Stimulated activated CD4-positive, alpha-beta T cell treated with anti-CD3 and anti-CD28 coated beads, Interleukin-15, amount 100 ng/mL, for 48 hours (primary cell): ENCODE data around the gene ABLIM2.

Experiments used
- DNase-seq, 2 donors: peaks; one replicate each; pipeline ENCODE4 v3.0.0-alpha.2; 2020; ENCODE audit warnings: low read depth in 2 of 2

The ABLIM2 gene

GRCh38 chr4:8004066-8004465 lies 154.5 kb downstream of the ABLIM2 start:
- DNase-seq, result no peak

GRCh38 chr4:8002525-8003309 lies 155.9 kb downstream of the ABLIM2 start:
- no peak for DNase-seq

GRCh38 chr4:8001564-8002355 lies 156.9 kb downstream of the ABLIM2 start:
- DNase-seq, result no peak

- DNase-seq, result no peak
Observed at GRCh38 chr4:8000721-8001491, 157.7 kb downstream of the ABLIM2 start.

GRCh38 chr4:8000247-8000646 lies 158.4 kb downstream of the ABLIM2 start:
- DNase-seq, result no peak

- DNase-seq, result no peak
Observed at GRCh38 chr4:7999695-8000094, 158.9 kb downstream of the ABLIM2 start.

GRCh38 chr4:7999279-7999678 lies 159.3 kb downstream of the ABLIM2 start:
- DNase-seq, result no peak

- no peak for DNase-seq
Observed at GRCh38 chr4:7998447-7998846, 160.2 kb downstream of the ABLIM2 start.

- no peak for DNase-seq
Observed at GRCh38 chr4:7995866-7996265, 162.7 kb downstream of the ABLIM2 start.

GRCh38 chr4:7995135-7995534 lies 163.5 kb downstream of the ABLIM2 start:
- no peak for DNase-seq

GRCh38 chr4:7993671-7994070 lies 164.9 kb downstream of the ABLIM2 start:
- DNase-seq, result no peak

- DNase-seq, result no peak
Observed at GRCh38 chr4:7992846-7993245, 165.8 kb downstream of the ABLIM2 start.

- no peak for DNase-seq
Observed at GRCh38 chr4:7990807-7991459, 167.7 kb downstream of the ABLIM2 start.

GRCh38 chr4:7989654-7990053 lies 169.0 kb downstream of the ABLIM2 start:
- no peak for DNase-seq

- no peak for DNase-seq
Observed at GRCh38 chr4:7988437-7988836, 170.2 kb downstream of the ABLIM2 start.

- DNase-seq, result peak; percentile 52 to 67
Observed at GRCh38 chr4:7987148-7987989, 171.2 kb downstream of the ABLIM2 start.

- no peak for DNase-seq
Observed at GRCh38 chr4:7985891-7986441, 172.6 kb downstream of the ABLIM2 start.

- DNase-seq, result no peak
Observed at GRCh38 chr4:7985072-7985471, 173.5 kb downstream of the ABLIM2 start.

- DNase-seq, result no peak
Observed at GRCh38 chr4:7984286-7984925, 174.2 kb downstream of the ABLIM2 start.

GRCh38 chr4:7983296-7983695 lies 175.3 kb downstream of the ABLIM2 start:
- no peak for DNase-seq
